Measurements from ENCODE around the gene CD300H. TPM values are rescaled to one million over a fixed set of nuclear protein-coding genes. Genes with fewer than 3 reads are reported as not detected.

Gene CD300H
- total RNA-seq, 4 donors from 2014 or later: not detected

- no peak overlapping the region for H3K4me3 ChIP-seq
- H3K27me3 ChIP-seq: peaks cover 0 to 5% of the 10 kb centered on the region in 2 donors
- H3K27ac ChIP-seq: no peak overlapping the region
- peaks cover 0 to 8% (median 0%) of the 10 kb centered on the region in 4 donors for H3K9me3 ChIP-seq
- TF ChIP-seq POLR2A (IDR thresholded peaks at IDR 0.05): no peak
- no peak for TF ChIP-seq EP300 (IDR thresholded peaks at IDR 0.05)
- TF ChIP-seq, protein P1, sequence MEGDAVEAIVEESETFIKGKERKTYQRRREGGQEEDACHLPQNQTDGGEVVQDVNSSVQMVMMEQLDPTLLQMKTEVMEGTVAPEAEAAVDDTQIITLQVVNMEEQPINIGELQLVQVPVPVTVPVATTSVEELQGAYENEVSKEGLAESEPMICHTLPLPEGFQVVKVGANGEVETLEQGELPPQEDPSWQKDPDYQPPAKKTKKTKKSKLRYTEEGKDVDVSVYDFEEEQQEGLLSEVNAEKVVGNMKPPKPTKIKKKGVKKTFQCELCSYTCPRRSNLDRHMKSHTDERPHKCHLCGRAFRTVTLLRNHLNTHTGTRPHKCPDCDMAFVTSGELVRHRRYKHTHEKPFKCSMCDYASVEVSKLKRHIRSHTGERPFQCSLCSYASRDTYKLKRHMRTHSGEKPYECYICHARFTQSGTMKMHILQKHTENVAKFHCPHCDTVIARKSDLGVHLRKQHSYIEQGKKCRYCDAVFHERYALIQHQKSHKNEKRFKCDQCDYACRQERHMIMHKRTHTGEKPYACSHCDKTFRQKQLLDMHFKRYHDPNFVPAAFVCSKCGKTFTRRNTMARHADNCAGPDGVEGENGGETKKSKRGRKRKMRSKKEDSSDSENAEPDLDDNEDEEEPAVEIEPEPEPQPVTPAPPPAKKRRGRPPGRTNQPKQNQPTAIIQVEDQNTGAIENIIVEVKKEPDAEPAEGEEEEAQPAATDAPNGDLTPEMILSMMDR (IDR thresholded peaks at IDR 0.05): no peak
- no peak for DNase-seq (ENCODE audit: low spot score in 2 of 2)
- WGBS, 2 donors: 48 to 61% methylated on average over 1 of the region's 1 CpG
- no peaks in the 10 kb centered on the region for H3K36me3 ChIP-seq
- H3K4me1 ChIP-seq: peaks cover 0 to 11% (median 0%) of the 10 kb centered on the region in 4 donors
Measured at GRCh38 chr17:74607221-74607620, 39.9 kb upstream of the CD300H start.

GRCh38 chr17:74606050-74606449 lies 38.7 kb upstream of the CD300H start:
- no peak overlapping the region for H3K27ac ChIP-seq
- H3K36me3 ChIP-seq: no peaks in the 10 kb centered on the region
- H3K4me3 ChIP-seq: no peak overlapping the region
- WGBS, 2 donors: 80 to 89% methylated on average over 8 of the region's 8 CpGs
- peaks cover 0 to 8% (median 0%) of the 10 kb centered on the region in 4 donors for H3K9me3 ChIP-seq
- peaks cover 0 to 5% of the 10 kb centered on the region in 2 donors for H3K27me3 ChIP-seq
- H3K4me1 ChIP-seq: peaks cover 0 to 11% (median 0%) of the 10 kb centered on the region in 4 donors
- TF ChIP-seq EP300 (IDR thresholded peaks at IDR 0.05) (no peak), POLR2A (IDR thresholded peaks at IDR 0.05) (no peak)
- TF ChIP-seq, protein P1 (IDR thresholded peaks at IDR 0.05): no peak
- no peak for DNase-seq (ENCODE audit: low spot score in 2 of 2)

GRCh38 chr17:74605361-74605760 lies 38.1 kb upstream of the CD300H start:
- WGBS, 2 donors: 51 to 59% methylated on average over 10 of the region's 10 CpGs
- Histone ChIP-seq H3K36me3 (no peaks in the 10 kb centered on the region), H3K27me3 (peaks cover 0 to 5% of the 10 kb centered on the region in 2 donors), H3K27ac (no peak overlapping the region), H3K4me1 (peaks cover 0 to 11% (median 0%) of the 10 kb centered on the region in 4 donors), H3K4me3 (no peak overlapping the region), H3K9me3 (peaks cover 0 to 8% (median 0%) of the 10 kb centered on the region in 4 donors)
- no peak for TF ChIP-seq POLR2A (IDR thresholded peaks at IDR 0.05)
- TF ChIP-seq, protein P1 (IDR thresholded peaks at IDR 0.05): no peak
- TF ChIP-seq EP300 (IDR thresholded peaks at IDR 0.05): no peak
- peak in 1 of 2 donors; percentile 35 for DNase-seq (ENCODE audit: low spot score in 2 of 2)

- Histone ChIP-seq H3K27ac (no peak overlapping the region), H3K9me3 (peaks cover 0 to 8% (median 0%) of the 10 kb centered on the region in 4 donors), H3K36me3 (no peaks in the 10 kb centered on the region), H3K4me3 (no peak overlapping the region), H3K27me3 (peaks cover 0 to 5% of the 10 kb centered on the region in 2 donors), H3K4me1 (peaks cover 0 to 11% (median 0%) of the 10 kb centered on the region in 4 donors)
- 42 to 52% methylated on average over 10 of the region's 10 CpGs for WGBS, 2 donors
- TF ChIP-seq EP300 (IDR thresholded peaks at IDR 0.05) (no peak), POLR2A (IDR thresholded peaks at IDR 0.05) (no peak)
- TF ChIP-seq, protein P1 (IDR thresholded peaks at IDR 0.05): no peak
- DNase-seq (ENCODE audit: low spot score in 2 of 2): no peak
Measured at GRCh38 chr17:74604761-74605160, 37.5 kb upstream of the CD300H start.

- TF ChIP-seq, protein P1 (IDR thresholded peaks at IDR 0.05): no peak
- TF ChIP-seq EP300 (IDR thresholded peaks at IDR 0.05): no peak
- Histone ChIP-seq H3K36me3 (no peaks in the 10 kb centered on the region), H3K27ac (no peak overlapping the region), H3K4me1 (peaks cover 0 to 11% (median 0%) of the 10 kb centered on the region in 4 donors), H3K9me3 (peaks cover 0 to 8% (median 0%) of the 10 kb centered on the region in 4 donors), H3K4me3 (no peak overlapping the region), H3K27me3 (peaks cover 0 to 8% of the 10 kb centered on the region in 2 donors)
- DNase-seq (ENCODE audit: low spot score in 2 of 2): no peak
- WGBS, 2 donors: 78 to 82% methylated on average over 6 of the region's 6 CpGs
Measured at GRCh38 chr17:74604200-74604599, 36.9 kb upstream of the CD300H start.

All from tibial nerve (tissue), 4 donors.